Right ventricle myocardium superior (tissue), 1 donor: ENCODE measurements around the gene SLC25A26. TPM values are rescaled to one million over a fixed set of nuclear protein-coding genes. Genes with fewer than 3 reads are reported as not detected.
"Not testable (repeated sequence)": the region's sequence is repeated elsewhere in the genome, so short reads cannot be mapped to it uniquely, and the experiment has no call there.

Experiments used
- ATAC-seq: fragments of 200-7000 bp; cut with Tn5 transposase; one replicate; pipeline ENCODE4 v1.9.1; 2020; ENCODE audit warnings: mild to moderate bottlenecking; ENCODE audit not compliant: poor library complexity
- DNase-seq: peaks from one replicate; pipeline ENCODE4 v3.0.0-alpha.2; 2020
- intact Hi-C: fragments of 100-400 bp; cut with DNase I; formaldehyde crosslinking; loops from one replicate; pipeline ENCODE4 v1.11.2; 2022
- total RNA-seq: library from RNA; stranded (reverse); fragmentation: NEBNext Ultra II Directional; extraction: Animal tissue kit (Norgen Biotek cat#: 25700); gene quantifications from one replicate; pipeline ENCODE4 v1.2.1, GENCODE V29; 2021
- donor health status: DM: no; HTN: yes; CAD: no; lungs with severe emphysema.

Gene SLC25A26
- total RNA-seq, 1 donor from 2014 or later, result 51.3 TPM

GRCh38 chr3:66411474-66411873 lies 190.7 kb downstream of the SLC25A26 start:
- DNase-seq (no peak), ATAC-seq (peak; percentile 52)
- intact Hi-C loops, result no loop called here

GRCh38 chr3:66411961-66412887 lies 191.4 kb downstream of the SLC25A26 start:
- ATAC-seq (no peak), DNase-seq (no peak)
- intact Hi-C loops, result no loop called here

- ATAC-seq (no peak), DNase-seq (no peak)
- intact Hi-C loops, result no loop called here
Observed at GRCh38 chr3:66413151-66413751, 192.4 kb downstream of the SLC25A26 start.

- DNase-seq (no peak), ATAC-seq (no peak)
- intact Hi-C loops, result no loop called here
Observed at GRCh38 chr3:66414846-66415245, 194.0 kb downstream of the SLC25A26 start.

GRCh38 chr3:66415867-66416428 lies 195.1 kb downstream of the SLC25A26 start:
- ATAC-seq (peak; percentile 83), DNase-seq (no peak)
- intact Hi-C loops, result no loop called here

- DNase-seq, result no peak
- ATAC-seq, result no peak
- intact Hi-C loops, result no loop called here
Observed at GRCh38 chr3:66416556-66417304, 195.9 kb downstream of the SLC25A26 start.

- intact Hi-C loops, result no loop called here
- ATAC-seq (peak; percentile 66), DNase-seq (peak; percentile 70)
Observed at GRCh38 chr3:66418475-66418931, 197.7 kb downstream of the SLC25A26 start.

GRCh38 chr3:66419036-66419435 lies 198.2 kb downstream of the SLC25A26 start:
- no peak for DNase-seq
- intact Hi-C loops, result no loop called here

GRCh38 chr3:66421144-66421543 lies 200.3 kb downstream of the SLC25A26 start:
- ATAC-seq, DNase-seq, intact Hi-C loops: not testable (repeated sequence)

More at GRCh38 chr3:66419036-66419435, 198.2 kb downstream of the SLC25A26 start:
- ATAC-seq, result no peak

- DNase-seq, intact Hi-C loops, ATAC-seq: not testable (repeated sequence)
Observed at GRCh38 chr3:66421893-66422292, 201.1 kb downstream of the SLC25A26 start.

GRCh38 chr3:66423791-66424190 lies 203.0 kb downstream of the SLC25A26 start:
- intact Hi-C loops, result no loop called here
- ATAC-seq, result no peak
- DNase-seq, result no peak

- DNase-seq (peak; percentile 82), ATAC-seq (peak; percentile 83)
- intact Hi-C loops, result no loop called here
Observed at GRCh38 chr3:66425032-66425431, 204.2 kb downstream of the SLC25A26 start.

GRCh38 chr3:66425576-66426114 lies 204.8 kb downstream of the SLC25A26 start:
- no peak for DNase-seq
- ATAC-seq, result no peak
- intact Hi-C loops, result no loop called here

- intact Hi-C loops, result no loop called here
- DNase-seq (no peak), ATAC-seq (no peak)
Observed at GRCh38 chr3:66426135-66426534, 205.3 kb downstream of the SLC25A26 start.

GRCh38 chr3:66427352-66427751 lies 206.6 kb downstream of the SLC25A26 start:
- intact Hi-C loops, result no loop called here
- ATAC-seq, result no peak
- DNase-seq, result no peak

GRCh38 chr3:66427951-66428474 lies 207.2 kb downstream of the SLC25A26 start:
- ATAC-seq, result no peak
- intact Hi-C loops, result no loop called here
- DNase-seq, result no peak
